Endothelial cell of umbilical vein (primary cell): ENCODE results near the gene HFE.

ENCODE experiments used
- CTCF ChIP-seq, 2 donors: IDR thresholded peaks; 1 replicate in 1 of 2; 2 replicates in 1 of 2; pipeline ENCODE4 v1.5.1; 2011; ENCODE audit warnings: low read length in 2 of 2, mild to moderate bottlenecking in 2 of 2, moderate library complexity in 2 of 2, control low read depth in 1 of 2, inconsistent platforms in 1 of 2, low read depth in 1 of 2; ENCODE audit not compliant: insufficient read depth in 1 of 2; ENCODE audit errors: extremely low read depth in 1 of 2
- EZH2 ChIP-seq: IDR thresholded peaks from 2 replicates; pipeline ENCODE4 v1.6.1; 2012; ENCODE audit warnings: borderline replicate concordance, low read depth, mild to moderate bottlenecking, moderate library complexity, low read length, inconsistent platforms; ENCODE audit not compliant: severe bottlenecking
- FOS ChIP-seq: IDR thresholded peaks from 2 replicates; pipeline ENCODE4 v1.6.1; 2011; ENCODE audit warnings: mild to moderate bottlenecking, low read length, moderate library complexity, borderline replicate concordance; ENCODE audit not compliant: insufficient read depth
- GATA2 ChIP-seq: IDR thresholded peaks from 2 replicates; pipeline ENCODE4 v1.7.0; 2011; ENCODE audit warnings: low read depth, mild to moderate bottlenecking, moderate library complexity, mixed read lengths, low read length; ENCODE audit not compliant: insufficient read length, insufficient read depth
- MAX ChIP-seq: IDR thresholded peaks from 2 replicates; pipeline ENCODE4 v1.6.1; 2011; ENCODE audit not compliant: insufficient read depth, insufficient read length
- MYC ChIP-seq: IDR thresholded peaks from one replicate; pipeline ENCODE4 v1.6.1; 2011; ENCODE audit warnings: mild to moderate bottlenecking, low read depth, low read length
- POLR2A ChIP-seq: IDR thresholded peaks from 2 replicates; pipeline ENCODE4 v1.6.1; 2012; ENCODE audit warnings: low read depth, mild to moderate bottlenecking, control low read depth, low read length
- POLR2AphosphoS5 ChIP-seq: IDR thresholded peaks from 2 replicates; pipeline ENCODE4 v1.6.1; 2012; ENCODE audit warnings: low read depth, mild to moderate bottlenecking, control low read depth, low read length, moderate library complexity; ENCODE audit not compliant: insufficient read depth

DNA sequence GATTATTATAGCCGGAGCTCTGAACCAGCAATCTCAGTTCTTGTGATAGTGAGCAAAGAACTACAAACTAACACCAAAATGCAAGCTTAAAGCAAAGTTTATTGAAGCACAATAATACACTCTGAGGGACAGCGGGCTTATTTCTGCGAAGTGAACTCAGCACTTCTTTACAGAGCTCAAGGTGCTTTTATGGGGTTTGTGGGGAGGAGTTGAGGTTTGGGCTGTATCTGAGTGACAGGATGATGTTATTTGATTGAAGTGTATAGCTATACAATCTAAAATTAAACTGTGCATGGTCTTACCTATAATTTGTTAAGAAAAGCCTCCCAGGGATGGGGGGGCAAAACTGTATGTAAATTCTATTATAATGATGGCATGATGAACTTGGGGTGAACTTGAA, 1.0 kb upstream of the HFE start:
- TF ChIP-seq MYC = no peak
- no peak for TF ChIP-seq POLR2A
- no peak for TF ChIP-seq EZH2
- TF ChIP-seq CTCF (IDR thresholded peaks at IDR 0.05; ENCODE audit: extremely low read depth in 1 of 2, insufficient read depth in 1 of 2, low read depth in 1 of 2, low read length in 2 of 2) = no peak
- no peak for TF ChIP-seq GATA2
- TF ChIP-seq POLR2AphosphoS5 = no peak
- TF ChIP-seq MAX = no peak
- TF ChIP-seq FOS = no peak
